GM20000 (cell line): Measurements from ENCODE around the gene IL18BP.

Experiments
- DNase-seq: peaks from one replicate; pipeline ENCODE4 v3.0.0; 2012; ENCODE audit warnings: low spot score
- TF ChIP-seq, protein P1 (sequence below): IDR thresholded peaks from 2 replicates; pipeline ENCODE4 v1.5.1; 2012; ENCODE audit warnings: mild to moderate bottlenecking, control low read depth; ENCODE audit errors: extremely low read depth, missing control alignments

The IL18BP gene

DNA sequence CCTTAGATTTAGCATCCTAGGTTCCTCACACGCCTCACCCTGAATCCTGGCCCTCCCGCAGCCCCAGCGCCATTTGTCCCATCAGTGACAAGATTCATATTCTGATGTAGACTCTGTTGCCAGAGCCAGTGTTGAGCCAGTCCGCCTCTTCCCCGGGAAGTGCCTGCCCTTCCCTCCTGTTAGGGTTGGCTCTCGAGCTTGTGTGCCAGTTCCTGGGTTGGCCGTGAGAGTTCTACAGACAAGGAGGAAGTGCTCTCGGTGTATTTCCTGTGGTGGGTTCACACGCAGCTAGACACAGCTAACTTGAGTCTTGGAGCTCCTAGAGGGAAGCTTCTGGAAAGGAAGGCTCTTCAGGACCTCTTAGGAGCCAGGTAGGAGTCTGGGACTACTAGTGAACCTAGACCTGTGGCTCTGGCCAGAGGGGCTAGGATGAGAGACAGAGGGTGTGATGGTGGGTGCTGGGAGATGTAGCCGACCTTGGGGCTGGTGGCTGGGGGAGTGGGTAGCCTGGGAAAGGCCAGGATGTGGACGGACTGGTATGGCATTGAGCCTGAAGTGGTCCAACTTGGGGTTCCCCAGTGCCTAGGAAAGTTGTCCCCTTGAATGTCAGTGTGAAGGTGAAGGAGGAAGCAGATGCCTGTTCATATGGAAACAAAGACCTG lies at the start of gene IL18BP:
TSS of gene IL18BP (plus strand) at position 261 of the 662 bp plus-strand sequence. CDS start 1,076 bp downstream, outside the sequence.
- DNase-seq: peak; percentile 69
- TF ChIP-seq, protein P1, sequence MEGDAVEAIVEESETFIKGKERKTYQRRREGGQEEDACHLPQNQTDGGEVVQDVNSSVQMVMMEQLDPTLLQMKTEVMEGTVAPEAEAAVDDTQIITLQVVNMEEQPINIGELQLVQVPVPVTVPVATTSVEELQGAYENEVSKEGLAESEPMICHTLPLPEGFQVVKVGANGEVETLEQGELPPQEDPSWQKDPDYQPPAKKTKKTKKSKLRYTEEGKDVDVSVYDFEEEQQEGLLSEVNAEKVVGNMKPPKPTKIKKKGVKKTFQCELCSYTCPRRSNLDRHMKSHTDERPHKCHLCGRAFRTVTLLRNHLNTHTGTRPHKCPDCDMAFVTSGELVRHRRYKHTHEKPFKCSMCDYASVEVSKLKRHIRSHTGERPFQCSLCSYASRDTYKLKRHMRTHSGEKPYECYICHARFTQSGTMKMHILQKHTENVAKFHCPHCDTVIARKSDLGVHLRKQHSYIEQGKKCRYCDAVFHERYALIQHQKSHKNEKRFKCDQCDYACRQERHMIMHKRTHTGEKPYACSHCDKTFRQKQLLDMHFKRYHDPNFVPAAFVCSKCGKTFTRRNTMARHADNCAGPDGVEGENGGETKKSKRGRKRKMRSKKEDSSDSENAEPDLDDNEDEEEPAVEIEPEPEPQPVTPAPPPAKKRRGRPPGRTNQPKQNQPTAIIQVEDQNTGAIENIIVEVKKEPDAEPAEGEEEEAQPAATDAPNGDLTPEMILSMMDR: no peak

DNA sequence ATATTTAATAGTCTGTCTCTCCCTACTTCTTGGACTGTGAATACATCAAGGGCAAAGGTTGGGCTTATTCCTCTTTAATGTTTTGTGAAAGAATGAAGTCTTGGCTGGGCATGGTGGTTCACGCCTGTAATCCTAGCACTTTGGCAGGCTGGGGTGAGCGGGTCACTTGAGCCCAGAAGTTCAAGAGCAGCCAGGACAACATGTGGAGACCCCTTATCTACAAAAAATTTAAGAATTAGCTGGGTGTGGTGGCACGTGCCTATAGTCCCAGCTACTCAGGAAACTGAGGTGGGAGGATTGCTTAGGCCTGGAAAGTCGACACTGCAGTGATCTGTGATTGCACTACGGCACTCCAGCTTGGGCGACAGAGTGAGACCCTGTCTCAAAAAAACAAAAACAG lies 49.7 kb upstream of the IL18BP start:
- TF ChIP-seq, protein P1: no peak
- DNase-seq: no peak

DNA sequence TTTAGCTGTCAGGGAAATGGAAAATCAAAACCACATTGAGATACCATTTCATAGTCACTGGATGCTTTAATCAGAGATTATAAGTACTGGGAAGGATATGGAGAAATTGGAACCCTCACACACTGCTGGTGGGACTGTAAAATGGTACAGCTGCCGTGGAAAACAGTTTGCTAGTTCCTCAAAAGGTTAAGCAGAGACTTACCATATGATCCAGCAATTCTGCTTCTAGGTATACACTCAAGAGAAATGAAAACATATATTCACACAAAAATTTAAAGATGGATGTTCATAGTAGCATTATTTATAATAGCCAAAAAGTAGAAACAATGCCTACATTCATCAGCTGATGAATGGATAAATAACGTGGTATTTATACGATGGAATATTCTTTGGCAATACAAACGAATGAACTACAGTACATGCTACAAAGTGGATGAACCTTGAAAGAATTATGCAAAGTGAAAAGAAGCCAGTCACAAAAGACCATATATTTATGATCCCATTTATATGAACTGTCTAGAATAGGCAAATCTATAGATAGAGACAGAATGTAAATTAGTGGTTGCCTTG lies 46.9 kb upstream of the IL18BP start:
- DNase-seq: no peak
- TF ChIP-seq, protein P1: no peak

DNA sequence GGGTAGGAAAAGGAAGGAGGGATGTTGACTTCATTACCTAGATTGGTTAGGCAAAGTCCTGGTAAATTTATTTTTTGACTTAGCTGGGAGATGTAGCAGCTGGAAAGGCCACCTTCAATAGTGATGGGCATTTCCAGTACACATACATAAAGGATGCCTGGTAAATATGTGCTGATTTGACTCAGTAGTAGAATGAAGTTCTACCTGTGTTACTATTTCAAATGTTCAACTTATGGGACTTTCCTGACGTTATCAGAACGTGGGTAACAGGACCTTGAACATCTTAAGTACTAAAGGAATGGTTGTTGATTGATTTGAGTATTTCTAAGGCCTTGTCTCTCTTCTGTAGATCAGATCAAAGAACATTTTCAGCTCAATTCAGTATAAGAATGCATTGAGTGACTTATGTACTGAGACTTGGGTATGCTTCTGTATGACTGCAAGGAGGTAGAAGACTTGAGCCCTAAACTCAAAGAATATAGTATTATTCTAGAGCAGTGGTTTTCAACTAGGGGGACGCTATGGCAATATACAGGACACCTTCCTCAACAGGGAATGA lies 42.7 kb upstream of the IL18BP start:
- TF ChIP-seq, protein P1: no peak
- DNase-seq: no peak

DNA sequence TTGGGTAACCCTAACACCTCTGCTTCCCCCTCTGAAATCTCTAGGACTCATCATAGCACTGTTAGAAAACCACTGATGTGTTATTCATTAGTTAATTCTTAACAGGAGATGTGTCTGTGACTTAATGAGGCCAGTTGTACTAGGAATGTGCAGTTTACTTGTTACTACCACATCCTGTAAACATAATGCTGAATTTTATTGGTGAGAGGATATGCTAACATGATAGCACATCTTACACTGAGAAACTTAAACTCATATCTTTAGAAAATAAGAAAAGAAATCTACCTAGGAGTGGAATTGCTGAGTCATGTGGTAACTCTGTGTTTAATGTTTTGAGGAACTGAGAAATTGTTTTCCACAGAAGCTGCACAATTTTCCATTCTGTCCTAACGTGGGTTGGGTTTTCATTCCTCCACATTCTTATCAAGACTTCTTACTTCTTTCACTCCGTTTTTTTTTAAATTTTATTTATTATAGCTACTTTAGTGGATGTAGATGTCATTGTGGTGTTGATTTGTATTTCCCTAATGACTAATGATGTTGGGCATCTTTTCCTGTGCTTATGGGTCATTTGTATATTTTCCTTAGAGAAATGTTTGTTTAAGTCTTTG lies 36.2 kb upstream of the IL18BP start:
- peak; percentile 37 for DNase-seq
- TF ChIP-seq, protein P1: no peak

DNA sequence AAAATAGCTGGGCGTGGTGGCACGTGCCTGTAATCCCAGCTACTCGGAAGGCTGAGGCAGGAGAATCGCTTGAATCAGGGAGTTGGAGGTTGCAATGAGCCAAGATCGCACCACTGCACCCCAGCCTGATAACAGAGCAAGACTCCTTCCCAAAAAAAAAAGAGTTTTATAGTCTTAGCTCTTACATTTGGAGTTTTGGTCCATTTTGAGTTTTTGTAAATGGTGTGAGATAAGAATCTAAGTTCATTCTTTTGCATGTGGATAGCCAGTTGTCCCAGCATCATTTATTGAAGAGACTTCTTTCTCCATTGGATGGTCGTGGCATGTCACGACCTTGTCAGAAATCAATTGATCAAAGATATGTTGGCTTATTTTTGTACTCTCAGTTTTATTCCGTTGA lies 35.2 kb upstream of the IL18BP start:
- DNase-seq: no peak
- TF ChIP-seq, protein P1: no peak

DNA sequence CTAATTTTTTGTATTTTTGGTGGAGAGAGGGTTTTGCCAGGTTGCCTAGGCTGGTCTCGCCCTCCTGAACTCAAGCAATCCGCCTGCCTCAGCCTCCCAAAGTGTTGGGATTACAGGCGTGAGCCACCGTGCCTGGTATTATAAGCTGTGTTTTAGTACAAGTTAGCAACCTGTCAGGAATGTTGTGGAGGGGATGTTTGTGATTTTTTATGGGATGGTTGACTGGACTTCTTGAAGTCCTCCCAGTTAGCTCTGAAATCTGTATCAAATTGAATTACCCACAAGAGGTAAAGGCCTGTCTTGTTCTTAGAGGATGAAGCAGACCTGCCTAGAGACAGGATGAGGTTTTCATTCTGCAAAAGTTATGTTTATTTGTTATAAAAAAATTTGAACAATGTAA lies 34.1 kb upstream of the IL18BP start:
- TF ChIP-seq, protein P1: no peak
- DNase-seq: no peak
